B cell (primary cell): ENCODE measurements around the gene FAM107B. TPM values are rescaled to one million over a fixed set of nuclear protein-coding genes. Genes with fewer than 3 reads are reported as not detected.

Source experiments
- ATAC-seq: fragments of 200-7000 bp; cut with Tn5 transposase; one replicate; pipeline ENCODE4 v1.10.0; 2021; ENCODE audit warnings: low read depth, mild to moderate bottlenecking, moderate number of reproducible peaks, moderate library complexity
- CTCF ChIA-PET: fragments of 350-600 bp; sonication (Branson Sonifier 250); formaldehyde crosslinking; loops from one replicate; lab custom pipeline; 2021; ENCODE audit warnings: antibody characterized with exemption, inconsistent platforms; lab: Charles Lee
- POLR2A ChIA-PET: fragments of 350-600 bp; sonication (Branson Sonifier 250); formaldehyde crosslinking; loops from one replicate; lab custom pipeline; 2021; ENCODE audit warnings: antibody characterized with exemption; lab: Charles Lee
- DNase-seq: peaks from one replicate; pipeline ENCODE4 v3.0.0; 2013
- H2AFZ ChIP-seq: 2 replicates; pipeline ENCODE4 v1.6.1; 2012; ENCODE audit warnings: mild to moderate bottlenecking, low read depth, low read length; ENCODE audit not compliant: insufficient read depth, poor library complexity, severe bottlenecking
- H3K27ac ChIP-seq, 2 donors: 1 replicate in 1 of 2; 2 replicates in 1 of 2; pipeline ENCODE4 v1.5.1; 2012 to 2013; ENCODE audit warnings: low read length in 2 of 2, mild to moderate bottlenecking in 2 of 2, moderate library complexity in 1 of 2
- H3K27me3 ChIP-seq, 4 experiments: fragments of 200-600 bp in 1 of 4; sonication (generic) in 1 of 4; replicated peaks in 1 of 4; 1 replicate in 2 of 4; 2 replicates in 2 of 4; pipeline versions ENCODE4 v1.6.1 to v1.7.0; 2013 to 2016; ENCODE audit warnings: low read length in 3 of 4, mild to moderate bottlenecking in 2 of 4, mixed read lengths in 1 of 4, moderate library complexity in 1 of 4; ENCODE audit not compliant: insufficient read depth in 4 of 4, control insufficient read depth in 3 of 4; ENCODE audit errors: control extremely low read depth in 1 of 4
- H3K36me3 ChIP-seq, 2 experiments: replicated peaks in 1 of 2; 1 replicate in 1 of 2; 2 replicates in 1 of 2; pipeline versions ENCODE4 v1.6.1 to v1.7.1; 2013; ENCODE audit warnings: low read length in 1 of 2; ENCODE audit not compliant: insufficient read depth in 2 of 2, control insufficient read depth in 1 of 2; ENCODE audit errors: control extremely low read depth in 1 of 2, extremely low read depth in 1 of 2
- H3K4me1 ChIP-seq, 2 donors: fragments of 200-600 bp in 1 of 2; sonication (generic) in 1 of 2; 1 replicate in 1 of 2; 2 replicates in 1 of 2; pipeline versions ENCODE4 v1.5.1 to v1.6.1; 2013 to 2017; ENCODE audit warnings: low read length in 2 of 2; ENCODE audit not compliant: control insufficient read depth in 2 of 2, insufficient read depth in 2 of 2
- H3K4me2 ChIP-seq: replicated peaks from 2 replicates; pipeline ENCODE3; 2012; ENCODE audit warnings: mild to moderate bottlenecking, low read depth, low read length; ENCODE audit not compliant: poor library complexity, severe bottlenecking
- H3K4me3 ChIP-seq, 5 experiments: fragments of 200-600 bp in 1 of 5; sonication (generic) in 1 of 5; 1 replicate in 3 of 5; 2 replicates in 2 of 5; pipeline versions ENCODE4 v1.5.1 to v1.7.0; 2011 to 2016; ENCODE audit warnings: low read length in 4 of 5, mild to moderate bottlenecking in 4 of 5, low read depth in 2 of 5, control low read depth in 1 of 5, moderate library complexity in 1 of 5; ENCODE audit not compliant: insufficient read depth in 1 of 5; ENCODE audit errors: control extremely low read depth in 1 of 5, extremely low read depth in 1 of 5
- H3K79me2 ChIP-seq: fragments of 200-600 bp; sonication (generic); one replicate; pipeline ENCODE4 v1.6.0; 2016; ENCODE audit warnings: low read length; ENCODE audit not compliant: control insufficient read depth, insufficient read depth
- H3K9ac ChIP-seq: fragments of 200-600 bp; sonication (generic); 2 replicates; pipeline ENCODE4 v1.6.1; 2017; ENCODE audit warnings: mild to moderate bottlenecking, low read length, moderate library complexity
- H3K9me3 ChIP-seq, 3 donors: one replicate each; pipeline versions ENCODE4 v1.6.1 to v1.7.1; 2013; ENCODE audit warnings: low read length in 2 of 3; ENCODE audit not compliant: control insufficient read depth in 2 of 3, insufficient read depth in 1 of 3; ENCODE audit errors: control extremely low read depth in 1 of 3
- H4K20me1 ChIP-seq: 2 replicates; pipeline ENCODE4 v1.6.0; 2012; ENCODE audit warnings: mild to moderate bottlenecking, low read length; ENCODE audit not compliant: insufficient read depth, control insufficient read depth, poor library complexity, severe bottlenecking
- H3K27ac Mint-ChIP-seq: one replicate; pipeline ENCODE4 v1.8.0; 2021; ENCODE audit warnings: mixed read lengths
- H3K27me3 Mint-ChIP-seq: one replicate; pipeline ENCODE4 v1.8.0; 2021; ENCODE audit warnings: mixed read lengths
- H3K4me1 Mint-ChIP-seq: one replicate; pipeline ENCODE4 v1.8.0; 2021; ENCODE audit warnings: mixed read lengths
- H3K4me3 Mint-ChIP-seq: one replicate; pipeline ENCODE4 v1.8.0; 2021; ENCODE audit warnings: mixed read lengths
- H3K9me3 Mint-ChIP-seq: one replicate; pipeline ENCODE4 v1.8.0; 2022; ENCODE audit warnings: mixed read lengths; ENCODE audit not compliant: insufficient read depth
- CTCF ChIP-seq: fragments of 200-600 bp; IDR thresholded peaks from one replicate; pipeline ENCODE4 v1.8.0; 2022; ENCODE audit warnings: antibody characterized with exemption, mild to moderate bottlenecking
- EZH2 ChIP-seq: IDR thresholded peaks from 2 replicates; pipeline ENCODE4 v1.6.1; 2012; ENCODE audit warnings: borderline replicate concordance, low read depth, mild to moderate bottlenecking, moderate library complexity, low read length; ENCODE audit not compliant: insufficient read depth, poor library complexity, severe bottlenecking
- WGBS: methylation state at CpG from one replicate; pipeline ENCODE4 v1.1.5; 2013; ENCODE audit warnings: missing lambda C conversion rate; ENCODE audit not compliant: insufficient coverage; 5-methylcytosine and 5-hydroxymethylcytosine counted together
- intact Hi-C: fragments of 100-400 bp; cut with micrococcal nuclease; formaldehyde crosslinking; loops from one replicate; pipeline ENCODE4 v1.10.0; 2022
- polyA plus RNA-seq: library from polyadenylated mRNA; depleted of rRNA; stranded (reverse); fragments of >200 nt; gene quantifications from 2 replicates; pipeline ENCODE4 v1.2.3, GENCODE V29; 2012
- total RNA-seq, 2 donors: library from RNA; stranded (reverse); fragments of 120-200 nt in 1 of 2; gene quantifications; 1 replicate in 1 of 2; 2 replicates in 1 of 2; pipeline versions ENCODE4 v1.2.3 to v1.2.4, GENCODE V29; 2013 to 2022

FAM107B gene
- total and polyA plus RNA-seq, 2 donors (not counting 1 experiment from before 2014, with no cell fraction given) = 31.9 to 318 TPM

DNA sequence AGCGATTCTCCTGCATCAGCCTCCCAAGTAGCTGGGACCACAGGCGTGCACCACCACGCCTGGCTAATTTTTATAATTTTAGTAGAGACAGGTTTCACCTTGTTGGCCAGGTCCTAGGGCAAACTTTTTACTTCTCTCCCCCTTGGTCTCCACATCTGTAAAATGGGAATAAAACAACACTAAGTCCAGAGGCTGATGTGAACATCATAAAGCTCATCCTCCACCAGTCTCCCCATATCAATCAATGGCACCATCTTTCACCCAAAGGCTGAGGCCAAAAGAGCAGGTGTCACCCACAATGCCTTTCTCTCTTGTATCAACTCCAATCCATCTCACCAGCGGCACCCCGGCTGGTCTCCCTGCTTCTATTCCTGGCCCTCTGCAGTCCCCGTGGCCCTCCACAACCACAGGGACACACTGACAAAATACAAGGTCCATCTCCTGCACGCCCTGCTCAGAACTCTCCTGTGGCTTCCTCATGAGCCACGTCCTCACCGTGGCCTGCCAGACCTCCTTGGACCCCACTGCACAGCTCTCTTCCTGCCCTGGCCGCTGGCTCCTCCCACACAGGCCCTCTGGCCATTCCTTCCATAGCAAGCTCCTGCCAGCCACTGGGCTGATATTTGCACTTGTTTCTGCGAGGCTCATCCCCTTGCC, 179.0 kb downstream of the FAM107B start:
- TF ChIP-seq EZH2 (no peak), CTCF (no peak)
- peak overlapping the region; percentile 5 for H3K4me3 Mint-ChIP-seq
- H3K27ac Mint-ChIP-seq = peak overlapping the region; percentile 12
- Histone ChIP-seq H3K79me2 (peaks cover 100% of the 10 kb centered on the region), H3K27me3 (no peaks in the 10 kb centered on the region), H3K4me2 (no peak overlapping the region), H3K36me3 (peaks cover 3 to 76% of the 10 kb centered on the region in 2 experiments), H4K20me1 (peaks cover 79% of the 10 kb centered on the region), H2AFZ (no peak overlapping the region), H3K9me3 (no peaks in the 10 kb centered on the region), H3K27ac (peak overlapping the region in 1 of 2 donors; percentile 19), H3K4me3 (no peak overlapping the region), H3K4me1 (peaks cover 23 to 39% of the 10 kb centered on the region in 2 donors), H3K9ac (no peak overlapping the region)
- ChIA-PET CTCF (interaction anchor here (0.9 to 1.1 kb wide), 2 partner anchors 223 to 228 kb away, joined by 3 read pairs; no protein-coding TSS in a partner anchor), POLR2A (no interaction called here)
- H3K9me3 Mint-ChIP-seq = no peaks in the 10 kb centered on the region
- peaks cover 75% of the 10 kb centered on the region for H3K4me1 Mint-ChIP-seq
- whole genome bisulfite sequencing = 96% methylated on average over 9 of the region's 11 CpGs
- intact Hi-C loops = no loop called here
- no peaks in the 10 kb centered on the region for H3K27me3 Mint-ChIP-seq
- ATAC-seq = no peak
- no peak for DNase-seq

DNA sequence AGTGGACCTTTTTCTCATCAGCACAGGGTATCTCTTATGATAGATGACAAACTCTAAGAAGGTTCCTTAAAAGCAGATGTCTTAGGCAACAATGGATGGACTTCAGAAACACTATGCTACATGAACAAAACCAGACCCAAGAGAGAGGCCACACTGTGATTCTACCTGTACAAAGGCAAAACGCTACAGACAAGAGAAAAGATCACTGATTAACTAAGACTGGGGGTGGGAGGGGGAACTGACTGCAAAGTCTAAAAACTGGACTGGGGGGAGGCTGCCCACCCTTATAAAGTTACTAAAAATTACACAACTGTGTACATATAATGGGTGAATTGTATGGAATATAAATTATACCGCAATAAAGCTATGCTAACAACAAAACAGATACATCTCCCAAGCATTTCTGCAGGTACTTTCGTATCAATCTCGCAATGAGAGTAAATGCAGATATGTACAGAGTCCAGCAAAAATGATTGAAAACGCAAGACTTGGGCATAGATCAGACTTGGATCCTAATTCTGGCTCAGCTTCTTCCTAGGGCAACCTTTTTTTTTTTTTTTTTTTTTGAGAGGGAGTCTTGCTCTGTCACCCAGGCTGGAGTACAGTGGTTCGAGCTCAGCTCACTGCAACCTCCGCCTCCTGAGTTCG, 179.7 kb downstream of the FAM107B start:
- ChIA-PET CTCF (interaction anchor here (0.9 to 2.2 kb wide), 3 partner anchors 58 to 228 kb away, joined by 3 to 5 read pairs (median 3); no protein-coding TSS in a partner anchor), POLR2A (no interaction called here)
- H3K36me3 ChIP-seq = peaks cover 3 to 73% of the 10 kb centered on the region in 2 experiments
- TF ChIP-seq CTCF (no peak), EZH2 (no peak)
- Mint-ChIP-seq H3K27ac (peak overlapping the region; percentile 18), H3K4me3 (no peak overlapping the region), H3K4me1 (peaks cover 76% of the 10 kb centered on the region), H3K9me3 (no peaks in the 10 kb centered on the region), H3K27me3 (no peaks in the 10 kb centered on the region)
- no peak overlapping the region for H3K4me3 ChIP-seq
- peaks cover 19 to 33% of the 10 kb centered on the region in 2 donors for H3K4me1 ChIP-seq
- no peaks in the 10 kb centered on the region for H3K9me3 ChIP-seq
- H2AFZ ChIP-seq = no peak overlapping the region
- DNase-seq (no peak), ATAC-seq (no peak)
- H3K79me2 ChIP-seq = peaks cover 100% of the 10 kb centered on the region
- no peak overlapping the region for H3K9ac ChIP-seq
- H4K20me1 ChIP-seq = peaks cover 76% of the 10 kb centered on the region
- no peak overlapping the region for H3K4me2 ChIP-seq
- intact Hi-C loops = no loop called here
- H3K27ac ChIP-seq = peak overlapping the region in 1 of 2 donors; percentile 10
- H3K27me3 ChIP-seq = no peaks in the 10 kb centered on the region
- 100% methylated on average over 1 of the region's 8 CpGs for whole genome bisulfite sequencing
